ENCODE measurements around the gene DPP6. TPM values are rescaled to one million over a fixed set of nuclear protein-coding genes. Genes with fewer than 3 reads are reported as not detected.

The DPP6 gene
- total and polyA plus RNA-seq, 9 of the 15 experiments (the other 6 are each of a cell fraction or from before 2014, with no cell fraction given): not detected

- TF ChIP-seq ARID3B (CRISPR knock-in tag; IDR thresholded peaks at IDR 0.05; ENCODE audit: borderline replicate concordance): no peak
- no peak for TF ChIP-seq JUND (IDR thresholded peaks at IDR 0.05; ENCODE audit: borderline replicate concordance, low read depth, low read length)
- TF ChIP-seq JUND (tag; IDR thresholded peaks at IDR 0.05; ENCODE audit: borderline replicate concordance, low read depth, low read length): no peak
- no peak for TF ChIP-seq PPARD (CRISPR knock-in tag; IDR thresholded peaks at IDR 0.05)
- TF ChIP-seq, protein P1, sequence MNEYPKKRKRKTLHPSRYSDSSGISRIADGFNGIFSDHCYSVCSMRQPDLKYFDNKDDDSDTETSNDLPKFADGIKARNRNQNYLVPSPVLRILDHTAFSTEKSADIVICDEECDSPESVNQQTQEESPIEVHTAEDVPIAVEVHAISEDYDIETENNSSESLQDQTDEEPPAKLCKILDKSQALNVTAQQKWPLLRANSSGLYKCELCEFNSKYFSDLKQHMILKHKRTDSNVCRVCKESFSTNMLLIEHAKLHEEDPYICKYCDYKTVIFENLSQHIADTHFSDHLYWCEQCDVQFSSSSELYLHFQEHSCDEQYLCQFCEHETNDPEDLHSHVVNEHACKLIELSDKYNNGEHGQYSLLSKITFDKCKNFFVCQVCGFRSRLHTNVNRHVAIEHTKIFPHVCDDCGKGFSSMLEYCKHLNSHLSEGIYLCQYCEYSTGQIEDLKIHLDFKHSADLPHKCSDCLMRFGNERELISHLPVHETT (CRISPR knock-in tag; conservative IDR thresholded peaks at IDR 0.05 in 1 of 2, IDR thresholded peaks at IDR 0.05 in 1 of 2): no peak
- no peak for TF ChIP-seq SMAD4 (CRISPR knock-in tag; conservative IDR thresholded peaks at IDR 0.05)
- TF ChIP-seq, protein P2, sequence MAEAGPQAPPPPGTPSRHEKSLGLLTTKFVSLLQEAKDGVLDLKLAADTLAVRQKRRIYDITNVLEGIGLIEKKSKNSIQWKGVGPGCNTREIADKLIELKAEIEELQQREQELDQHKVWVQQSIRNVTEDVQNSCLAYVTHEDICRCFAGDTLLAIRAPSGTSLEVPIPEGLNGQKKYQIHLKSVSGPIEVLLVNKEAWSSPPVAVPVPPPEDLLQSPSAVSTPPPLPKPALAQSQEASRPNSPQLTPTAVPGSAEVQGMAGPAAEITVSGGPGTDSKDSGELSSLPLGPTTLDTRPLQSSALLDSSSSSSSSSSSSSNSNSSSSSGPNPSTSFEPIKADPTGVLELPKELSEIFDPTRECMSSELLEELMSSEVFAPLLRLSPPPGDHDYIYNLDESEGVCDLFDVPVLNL (CRISPR knock-in tag; IDR thresholded peaks at IDR 0.05; ENCODE audit: low read depth): no peak
- no peak for TF ChIP-seq ARID3A (IDR thresholded peaks at IDR 0.05; ENCODE audit: borderline replicate concordance, low read depth, low read length)
Measured at GRCh38 chr7:154613811-154614210, 561.6 kb downstream of the DPP6 start (continued).
